ENCODE data around the gene RNF5.

GRCh38 chr6:32194825-32195651 is 16.8 kb downstream of the RNF5 start:
- no peak for TF ChIP-seq CSRNP3 (CRISPR knock-in tag; IDR thresholded peaks at IDR 0.05)
- TF ChIP-seq ZFP30 (CRISPR knock-in tag; IDR thresholded peaks at IDR 0.05): no peak
- 0 out of 2 replicates have a peak, but pooled peaks have one; percentile 30 for TF ChIP-seq RARB (CRISPR knock-in tag; IDR thresholded peaks at IDR 0.05)
- no peak for TF ChIP-seq POU6F1 (CRISPR knock-in tag; IDR thresholded peaks at IDR 0.05; ENCODE audit: borderline replicate concordance, low read depth)
- no peak for TF ChIP-seq ESRRG (CRISPR knock-in tag; IDR thresholded peaks at IDR 0.05)
- no peak for TF ChIP-seq CREB5 (CRISPR knock-in tag; IDR thresholded peaks at IDR 0.05; ENCODE audit: low read depth)
- no peak for TF ChIP-seq ZFP3 (CRISPR knock-in tag; IDR thresholded peaks at IDR 0.05)
- no peak for TF ChIP-seq BACH2 (CRISPR knock-in tag; IDR thresholded peaks at IDR 0.05; ENCODE audit: borderline replicate concordance)
- TF ChIP-seq ZNF70 (CRISPR knock-in tag; IDR thresholded peaks at IDR 0.05): no peak
- TF ChIP-seq ZNF565 (CRISPR knock-in tag; conservative IDR thresholded peaks at IDR 0.05; ENCODE audit: low read depth): no peak
- TF ChIP-seq PATZ1 (CRISPR knock-in tag; IDR thresholded peaks at IDR 0.05; ENCODE audit: borderline replicate concordance): no peak

Data from SK-N-SH treated with all-trans-retinoic acid at 6 μM for 48 hours (cell line).